ENCODE results near the gene TDRD1.

Gene TDRD1

DNA sequence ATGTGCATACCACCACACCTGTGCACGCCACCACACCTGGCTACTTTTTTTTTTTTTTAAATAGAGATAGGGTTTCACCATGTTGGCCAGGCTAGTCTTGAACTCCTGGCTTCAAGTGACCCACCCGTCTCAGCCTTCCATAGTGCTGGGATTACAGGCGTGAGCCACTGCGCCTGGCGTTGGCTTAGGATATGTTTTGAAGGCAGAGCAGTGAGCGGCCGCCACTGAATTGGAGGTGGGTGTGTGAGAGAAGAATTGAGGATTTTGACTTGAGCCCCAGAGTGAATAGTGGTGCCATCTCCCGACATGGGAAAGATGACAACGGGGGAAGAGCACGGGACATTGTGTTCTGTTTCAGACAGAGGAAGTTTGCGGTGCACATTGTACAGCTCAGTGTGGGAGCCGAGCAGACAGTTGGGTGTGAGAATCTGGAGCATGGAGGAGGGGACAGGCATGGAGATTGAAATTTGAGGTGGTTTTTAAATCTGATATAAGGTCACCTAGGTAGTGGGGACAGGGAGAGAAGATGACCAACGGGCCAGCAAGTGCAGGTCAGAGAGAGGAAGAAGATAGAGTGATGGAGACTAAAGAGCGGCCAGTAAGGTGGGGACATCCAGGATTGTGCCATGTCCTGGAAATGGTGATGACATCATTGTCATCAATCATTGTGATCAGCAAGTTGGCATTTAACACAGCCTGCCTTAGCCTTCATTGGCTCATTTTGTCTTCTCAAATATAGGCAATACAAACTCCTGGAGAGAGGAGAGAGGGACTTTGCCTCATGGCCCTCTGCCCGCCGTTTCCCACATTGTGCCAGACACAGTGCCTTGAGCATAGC, 95.7 kb downstream of the TDRD1 start:
- Histone ChIP-seq H3K27ac (ENCODE audit: low read depth, low read length, severe bottlenecking) (no peak overlapping the region), H3K9me3 (ENCODE audit: control insufficient read depth, low read length) (no peaks in the 10 kb centered on the region), H3K36me3 (ENCODE audit: control insufficient read depth, insufficient read depth, low read length) (no peaks in the 10 kb centered on the region), H3K4me1 (ENCODE audit: control insufficient read depth, insufficient read depth, low read length, poor library complexity, severe bottlenecking) (peaks cover 12% of the 10 kb centered on the region), H3K4me3 (ENCODE audit: extremely low read depth, insufficient read depth, low read length, poor library complexity, severe bottlenecking) (no peak overlapping the region)
- 96% methylated on average over 14 to 15 of the region's 16 CpGs for WGBS, 2 experiments (ENCODE audit: insufficient coverage in 2 of 2)

- Histone ChIP-seq H3K27ac (ENCODE audit: low read depth, low read length, severe bottlenecking) (no peak overlapping the region), H3K4me1 (ENCODE audit: control insufficient read depth, insufficient read depth, low read length, poor library complexity, severe bottlenecking) (peaks cover 7% of the 10 kb centered on the region), H3K9me3 (ENCODE audit: control insufficient read depth, low read length) (no peaks in the 10 kb centered on the region), H3K4me3 (ENCODE audit: extremely low read depth, insufficient read depth, low read length, poor library complexity, severe bottlenecking) (no peak overlapping the region), H3K36me3 (ENCODE audit: control insufficient read depth, insufficient read depth, low read length) (no peaks in the 10 kb centered on the region)
- WGBS, 2 experiments (ENCODE audit: insufficient coverage in 2 of 2), result 75 to 80% methylated on average over 4 to 6 of the region's 6 CpGs
Measured at GRCh38 chr10:114276066-114276465, 96.9 kb downstream of the TDRD1 start.

- no peak overlapping the region for H3K27ac ChIP-seq (ENCODE audit: low read depth, low read length, severe bottlenecking)
- no peak overlapping the region for H3K4me3 ChIP-seq (ENCODE audit: extremely low read depth, insufficient read depth, low read length, poor library complexity, severe bottlenecking)
- H3K9me3 ChIP-seq (ENCODE audit: control insufficient read depth, low read length), result no peaks in the 10 kb centered on the region
- no peaks in the 10 kb centered on the region for H3K36me3 ChIP-seq (ENCODE audit: control insufficient read depth, insufficient read depth, low read length)
- WGBS, 2 experiments (ENCODE audit: insufficient coverage in 2 of 2), result 92 to 93% methylated on average over 6 of the region's 6 CpGs
- H3K4me1 ChIP-seq (ENCODE audit: control insufficient read depth, insufficient read depth, low read length, poor library complexity, severe bottlenecking), result peaks cover under 1% of the 10 kb centered on the region
Measured at GRCh38 chr10:114276671-114277070, 97.5 kb downstream of the TDRD1 start.

GRCh38 chr10:114278140-114278883, 99.2 kb downstream of the TDRD1 start:
- Histone ChIP-seq H3K4me3 (ENCODE audit: extremely low read depth, insufficient read depth, low read length, poor library complexity, severe bottlenecking) (no peak overlapping the region), H3K27ac (ENCODE audit: low read depth, low read length, severe bottlenecking) (no peak overlapping the region), H3K4me1 (ENCODE audit: control insufficient read depth, insufficient read depth, low read length, poor library complexity, severe bottlenecking) (no peaks in the 10 kb centered on the region), H3K36me3 (ENCODE audit: control insufficient read depth, insufficient read depth, low read length) (no peaks in the 10 kb centered on the region), H3K9me3 (ENCODE audit: control insufficient read depth, low read length) (no peaks in the 10 kb centered on the region)
- 88 to 93% methylated on average over 19 to 21 of the region's 22 CpGs for WGBS, 2 experiments (ENCODE audit: insufficient coverage in 2 of 2)

GRCh38 chr10:114278884-114279191, 99.7 kb downstream of the TDRD1 start:
- no peak overlapping the region for H3K4me3 ChIP-seq (ENCODE audit: extremely low read depth, insufficient read depth, low read length, poor library complexity, severe bottlenecking)
- H3K9me3 ChIP-seq (ENCODE audit: control insufficient read depth, low read length), result no peaks in the 10 kb centered on the region
- 76 to 93% methylated on average over 3 to 4 of the region's 4 CpGs for WGBS, 2 experiments (ENCODE audit: insufficient coverage in 2 of 2)
- no peak overlapping the region for H3K27ac ChIP-seq (ENCODE audit: low read depth, low read length, severe bottlenecking)
- H3K36me3 ChIP-seq (ENCODE audit: control insufficient read depth, insufficient read depth, low read length), result no peaks in the 10 kb centered on the region
- H3K4me1 ChIP-seq (ENCODE audit: control insufficient read depth, insufficient read depth, low read length, poor library complexity, severe bottlenecking), result no peaks in the 10 kb centered on the region

GRCh38 chr10:114279289-114279688, 100.1 kb downstream of the TDRD1 start:
- no peaks in the 10 kb centered on the region for H3K36me3 ChIP-seq (ENCODE audit: control insufficient read depth, insufficient read depth, low read length)
- 96% methylated on average over 3 of the region's 4 CpGs; no CpG with 5 or more reads in 1 of the 2 experiments for WGBS, 2 experiments (ENCODE audit: insufficient coverage in 2 of 2)
- H3K9me3 ChIP-seq (ENCODE audit: control insufficient read depth, low read length), result no peaks in the 10 kb centered on the region
- no peaks in the 10 kb centered on the region for H3K4me1 ChIP-seq (ENCODE audit: control insufficient read depth, insufficient read depth, low read length, poor library complexity, severe bottlenecking)
- no peak overlapping the region for H3K4me3 ChIP-seq (ENCODE audit: extremely low read depth, insufficient read depth, low read length, poor library complexity, severe bottlenecking)
- H3K27ac ChIP-seq (ENCODE audit: low read depth, low read length, severe bottlenecking), result no peak overlapping the region

DNA sequence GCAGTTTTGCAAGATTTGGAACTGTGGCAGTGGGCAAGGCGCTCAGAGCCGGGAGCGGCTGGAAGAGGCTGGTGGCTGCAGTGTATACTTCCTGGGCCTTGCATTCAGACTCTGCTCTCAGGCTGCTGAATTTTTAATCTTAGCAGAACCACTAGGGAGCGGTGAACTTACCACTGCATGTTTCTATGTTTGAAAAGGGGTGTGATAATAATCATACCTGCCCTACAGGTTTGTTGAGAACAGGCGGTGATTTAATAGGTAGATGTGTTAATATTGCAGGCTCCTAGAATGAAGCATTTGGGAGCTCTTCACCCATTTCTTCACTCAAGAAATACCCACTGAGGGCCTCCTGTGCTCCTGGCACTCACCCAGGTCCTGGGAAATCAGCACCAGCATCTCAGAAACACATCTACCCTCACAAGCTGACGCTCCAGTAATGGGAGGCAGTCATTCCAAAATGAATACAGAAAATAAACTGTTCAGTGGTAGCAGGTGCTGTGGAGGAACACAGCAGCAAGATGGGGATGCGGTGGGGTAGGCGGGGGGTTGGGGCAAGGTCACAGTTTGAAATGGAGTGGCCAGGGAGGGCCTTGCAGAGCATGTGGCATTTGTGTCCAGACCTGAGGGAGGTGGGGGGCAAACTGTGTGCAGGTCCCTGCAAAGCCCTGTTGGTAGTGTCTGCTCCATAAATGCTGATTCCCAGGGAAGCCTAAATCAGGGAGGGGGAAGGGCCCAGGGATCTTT, 100.9 kb downstream of the TDRD1 start:
- H3K4me1 ChIP-seq (ENCODE audit: control insufficient read depth, insufficient read depth, low read length, poor library complexity, severe bottlenecking), result no peaks in the 10 kb centered on the region
- no peak overlapping the region for H3K4me3 ChIP-seq (ENCODE audit: extremely low read depth, insufficient read depth, low read length, poor library complexity, severe bottlenecking)
- no peaks in the 10 kb centered on the region for H3K9me3 ChIP-seq (ENCODE audit: control insufficient read depth, low read length)
- H3K36me3 ChIP-seq (ENCODE audit: control insufficient read depth, insufficient read depth, low read length), result no peaks in the 10 kb centered on the region
- no peak overlapping the region for H3K27ac ChIP-seq (ENCODE audit: low read depth, low read length, severe bottlenecking)
- 89 to 98% methylated on average over 5 to 6 of the region's 8 CpGs for WGBS, 2 experiments (ENCODE audit: insufficient coverage in 2 of 2)

DNA sequence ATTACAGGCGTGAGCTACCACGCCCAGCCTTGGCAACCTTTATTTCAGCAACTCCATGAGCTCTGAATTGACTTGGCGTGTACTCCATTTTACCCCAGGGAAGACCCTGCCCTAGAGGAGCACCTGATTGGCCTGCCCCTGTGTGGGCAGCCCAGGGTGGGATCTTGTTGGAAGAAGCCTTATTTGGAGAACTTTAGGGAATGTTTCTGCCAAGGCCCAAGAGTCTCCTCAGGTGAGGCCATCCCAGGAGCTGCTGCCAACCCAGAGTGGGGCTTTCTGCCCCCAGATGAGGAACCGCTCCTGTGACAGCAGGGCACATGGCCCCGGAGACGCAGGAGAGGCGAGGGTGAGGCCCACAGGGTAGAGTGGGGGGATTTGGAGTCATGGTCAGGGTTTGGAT, 101.9 kb downstream of the TDRD1 start:
- 60 to 64% methylated on average over 6 of the region's 7 CpGs for WGBS, 2 experiments (ENCODE audit: insufficient coverage in 2 of 2)
- Histone ChIP-seq H3K4me1 (ENCODE audit: control insufficient read depth, insufficient read depth, low read length, poor library complexity, severe bottlenecking) (no peaks in the 10 kb centered on the region), H3K36me3 (ENCODE audit: control insufficient read depth, insufficient read depth, low read length) (no peaks in the 10 kb centered on the region), H3K9me3 (ENCODE audit: control insufficient read depth, low read length) (no peaks in the 10 kb centered on the region), H3K4me3 (ENCODE audit: extremely low read depth, insufficient read depth, low read length, poor library complexity, severe bottlenecking) (no peak overlapping the region), H3K27ac (ENCODE audit: low read depth, low read length, severe bottlenecking) (no peak overlapping the region)

DNA sequence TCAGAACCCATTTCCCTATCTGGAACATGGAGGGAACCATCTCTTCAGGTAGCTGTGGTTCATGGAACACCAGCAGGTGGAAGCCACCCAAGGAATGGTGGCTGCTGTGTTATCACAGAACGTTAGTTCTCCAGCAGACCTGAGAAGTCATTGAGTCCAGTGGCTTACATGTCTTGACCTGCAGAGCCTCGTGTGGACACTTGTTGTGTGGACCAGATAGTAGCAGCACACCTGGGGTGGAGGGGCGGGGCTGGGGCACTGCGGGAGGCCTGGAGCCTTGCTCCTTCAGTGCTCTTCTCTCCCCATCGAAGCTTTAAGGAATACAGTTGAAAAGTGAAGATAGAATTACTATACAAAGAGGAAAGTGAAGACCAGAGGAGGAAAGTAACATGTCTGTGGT, 102.3 kb downstream of the TDRD1 start:
- no peak overlapping the region for H3K27ac ChIP-seq (ENCODE audit: low read depth, low read length, severe bottlenecking)
- 83 to 84% methylated on average over 3 of the region's 5 CpGs for WGBS, 2 experiments (ENCODE audit: insufficient coverage in 2 of 2)
- H3K36me3 ChIP-seq (ENCODE audit: control insufficient read depth, insufficient read depth, low read length), result no peaks in the 10 kb centered on the region
- no peaks in the 10 kb centered on the region for H3K9me3 ChIP-seq (ENCODE audit: control insufficient read depth, low read length)
- no peak overlapping the region for H3K4me3 ChIP-seq (ENCODE audit: extremely low read depth, insufficient read depth, low read length, poor library complexity, severe bottlenecking)
- H3K4me1 ChIP-seq (ENCODE audit: control insufficient read depth, insufficient read depth, low read length, poor library complexity, severe bottlenecking), result no peaks in the 10 kb centered on the region

Measured in mesodermal cell (in vitro differentiated cells).